Ovary (tissue), 9 donors: ENCODE results near the gene TPST2. TPM values are rescaled to one million over a fixed set of nuclear protein-coding genes. Genes with fewer than 3 reads are reported as not detected.

Source experiments
- DNase-seq, 5 donors: peaks; one replicate each; pipeline ENCODE4 v3.0.0-alpha.2; 2019 to 2020
- H3K27ac ChIP-seq, 2 donors: fragments of 200-600 bp; one replicate each; pipeline versions ENCODE4 v1.5.1 to v1.8.0; 2019 to 2022
- H3K27me3 ChIP-seq: fragments of 200-600 bp; one replicate; pipeline ENCODE4 v1.8.0; 2022
- H3K36me3 ChIP-seq: fragments of 200-600 bp; sonication (generic); one replicate; pipeline ENCODE4 v1.5.1; 2019
- H3K4me1 ChIP-seq: one replicate; pipeline ENCODE4 v1.8.1; 2013; ENCODE audit warnings: mild to moderate bottlenecking, moderate library complexity; ENCODE audit not compliant: insufficient read depth
- H3K4me3 ChIP-seq: fragments of 200-600 bp; sonication (generic); one replicate; pipeline ENCODE4 v1.5.1; 2017
- H3K9me3 ChIP-seq, 2 donors: fragments of 200-600 bp in 1 of 2; sonication (generic) in 1 of 2; one replicate each; pipeline versions ENCODE4 v1.5.1 to v1.8.1; 2013 to 2019; ENCODE audit warnings: mild to moderate bottlenecking in 1 of 2, moderate library complexity in 1 of 2
- EP300 ChIP-seq: sonication (generic); formaldehyde crosslinking; IDR thresholded peaks from one replicate; pipeline ENCODE4 v1.6.1; 2017; ENCODE audit warnings: antibody characterized with exemption
- POLR2A ChIP-seq: fragments of 450-650 bp; IDR thresholded peaks from one replicate; pipeline ENCODE4 v1.6.1; 2017; ENCODE audit warnings: antibody characterized with exemption, mild to moderate bottlenecking, moderate library complexity
- WGBS, 3 donors: extraction: QIAGEN DNeasy Blood & Tissue Kit in 1 of 3; methylation state at CpG; one replicate each; pipeline versions ENCODE4 v1.1.5 to v1.1.7; 2013 to 2017; 5-methylcytosine and 5-hydroxymethylcytosine counted together
- intact Hi-C, 4 donors: fragments of 100-400 bp; cut with DNase I; formaldehyde crosslinking; loops; one replicate each; pipeline versions ENCODE4 v1.11.0 to v1.15.1; 2022 to 2023
- polyA plus RNA-seq, 2 donors: library from polyadenylated mRNA; stranded (reverse); fragments of 200-250 nt in 1 of 2; fragments of 350-450 nt in 1 of 2; fragmentation: Illumina TruSeq in 1 of 2; extraction: RNeasy Lipid Tissue Mini Kit (QIAGEN cat#74804) in 1 of 2; gene quantifications; one replicate each; pipeline ENCODE4 v1.2.3, GENCODE V29; 2013 to 2014
- total RNA-seq, 7 donors: library from RNA; depleted of rRNA in 2 of 7; stranded (reverse); fragments of >200 nt in 2 of 7; fragmentation: NEBNext Ultra II Directional in 3 of 7; extraction: Animal tissue kit (Norgen Biotek cat#: 25700) in 3 of 7; gene quantifications; one replicate each; pipeline versions ENCODE4 v1.1.0 to v1.2.4, GENCODE V29; 2016 to 2023
- TF ChIP-seq, protein P1 (sequence below), 3 donors: fragments of 450-650 bp in 2 of 3; fragments of 200-600 bp in 1 of 3; IDR thresholded peaks; one replicate each; pipeline versions ENCODE4 v1.5.1 to v1.8.0; 2016 to 2022; ENCODE audit warnings: antibody characterized with exemption in 3 of 3, mild to moderate bottlenecking in 1 of 3
- donor health status: DM: no; HTN: no; CAD: no; lungs with moderate emphysema.
- donor health status: DM: no; HTN: no; CAD: no.
- donor health status: Bipolar disorder and iron deficiency.
- donor health status: DM: yes; HTN: yes; CAD: no.
- donor health status: DM: no; HTN: no; CAD: no.
- donor health status: DM: yes; HTN: yes; CAD: no.

TPST2 gene
- total and polyA plus RNA-seq, 9 donors, result 10.5 to 28.5 (median 15.0) TPM

DNA sequence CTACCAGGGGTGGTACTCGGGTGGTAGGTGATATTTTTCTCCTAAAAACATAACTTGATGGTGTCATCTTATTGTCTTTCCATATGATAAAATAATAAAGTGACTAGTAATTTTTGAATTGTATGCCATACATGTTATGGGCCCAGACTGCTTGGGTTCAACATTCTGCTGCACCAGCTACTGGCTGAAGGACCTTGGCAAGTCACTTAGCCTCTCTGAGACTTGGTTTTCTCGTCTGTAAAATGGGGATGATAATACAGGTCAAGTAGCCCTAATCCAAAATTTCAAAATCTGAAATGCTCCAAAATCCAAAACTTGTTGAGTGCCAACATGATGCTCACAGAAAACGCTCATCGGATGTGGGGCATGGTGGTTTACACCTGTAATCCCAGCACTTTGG is 42.1 kb downstream of the TPST2 start:
- DNase-seq, result no peak
- intact Hi-C loops, result no loop called here
- Histone ChIP-seq H3K9me3 (no peaks in the 10 kb centered on the region), H3K4me1 (no peaks in the 10 kb centered on the region), H3K4me3 (no peak overlapping the region), H3K27me3 (no peaks in the 10 kb centered on the region), H3K27ac (no peak overlapping the region), H3K36me3 (no peaks in the 10 kb centered on the region)
- TF ChIP-seq POLR2A, result no peak
- TF ChIP-seq, protein P1, sequence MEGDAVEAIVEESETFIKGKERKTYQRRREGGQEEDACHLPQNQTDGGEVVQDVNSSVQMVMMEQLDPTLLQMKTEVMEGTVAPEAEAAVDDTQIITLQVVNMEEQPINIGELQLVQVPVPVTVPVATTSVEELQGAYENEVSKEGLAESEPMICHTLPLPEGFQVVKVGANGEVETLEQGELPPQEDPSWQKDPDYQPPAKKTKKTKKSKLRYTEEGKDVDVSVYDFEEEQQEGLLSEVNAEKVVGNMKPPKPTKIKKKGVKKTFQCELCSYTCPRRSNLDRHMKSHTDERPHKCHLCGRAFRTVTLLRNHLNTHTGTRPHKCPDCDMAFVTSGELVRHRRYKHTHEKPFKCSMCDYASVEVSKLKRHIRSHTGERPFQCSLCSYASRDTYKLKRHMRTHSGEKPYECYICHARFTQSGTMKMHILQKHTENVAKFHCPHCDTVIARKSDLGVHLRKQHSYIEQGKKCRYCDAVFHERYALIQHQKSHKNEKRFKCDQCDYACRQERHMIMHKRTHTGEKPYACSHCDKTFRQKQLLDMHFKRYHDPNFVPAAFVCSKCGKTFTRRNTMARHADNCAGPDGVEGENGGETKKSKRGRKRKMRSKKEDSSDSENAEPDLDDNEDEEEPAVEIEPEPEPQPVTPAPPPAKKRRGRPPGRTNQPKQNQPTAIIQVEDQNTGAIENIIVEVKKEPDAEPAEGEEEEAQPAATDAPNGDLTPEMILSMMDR (IDR thresholded peaks at IDR 0.05), result no peak
- TF ChIP-seq EP300, result no peak
- 88 to 95% (median 92%) methylated on average over 4 of the region's 4 CpGs for WGBS, 3 donors

DNA sequence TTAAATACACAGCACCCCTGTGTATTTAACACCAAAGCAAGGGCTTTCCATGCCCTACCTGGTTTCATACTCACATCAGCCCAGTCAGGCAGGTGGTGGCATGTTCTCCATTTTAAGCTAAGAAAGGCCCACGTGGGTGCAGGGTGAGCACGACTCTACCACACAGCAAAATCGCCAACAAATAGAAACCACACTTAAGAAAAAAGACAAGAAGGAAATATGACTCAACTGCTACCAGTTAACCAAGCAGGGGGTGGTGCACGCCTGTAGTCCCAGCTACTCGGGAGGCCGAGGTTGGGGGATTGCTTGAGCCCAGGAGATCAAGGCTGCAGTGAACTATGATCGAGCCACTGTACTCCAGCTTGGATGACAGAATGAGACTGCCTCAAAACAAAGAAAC is 42.5 kb downstream of the TPST2 start:
- Histone ChIP-seq H3K36me3 (no peaks in the 10 kb centered on the region), H3K27ac (no peak overlapping the region), H3K27me3 (no peaks in the 10 kb centered on the region), H3K4me1 (no peaks in the 10 kb centered on the region), H3K4me3 (no peak overlapping the region), H3K9me3 (no peaks in the 10 kb centered on the region)
- 87 to 93% (median 89%) methylated on average over 7 of the region's 7 CpGs for WGBS, 3 donors
- DNase-seq, result no peak
- TF ChIP-seq, protein P1 (IDR thresholded peaks at IDR 0.05), result no peak
- TF ChIP-seq EP300 (no peak), POLR2A (no peak)
- intact Hi-C loops, result no loop called here

DNA sequence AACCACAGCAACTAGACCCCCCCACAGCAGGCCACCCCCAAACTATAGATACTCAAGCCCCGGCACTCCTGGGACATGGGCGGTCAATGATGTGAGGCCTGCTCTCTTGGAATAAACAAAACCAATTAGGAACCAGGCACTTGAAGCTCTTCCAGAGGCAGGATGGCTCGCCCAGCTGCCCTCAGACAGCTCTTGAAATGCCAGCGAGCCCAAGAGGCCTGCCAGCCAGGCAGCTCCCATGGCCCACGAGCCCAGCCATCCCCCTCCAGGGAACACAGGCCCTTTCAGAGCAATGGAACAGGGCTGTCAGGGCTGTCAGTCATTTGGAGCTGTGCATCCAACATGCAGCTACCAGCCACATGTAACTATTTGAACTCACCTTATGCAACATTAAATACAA is 43.6 kb downstream of the TPST2 start:
- Histone ChIP-seq H3K27me3 (no peaks in the 10 kb centered on the region), H3K9me3 (no peaks in the 10 kb centered on the region), H3K4me3 (no peak overlapping the region), H3K27ac (no peak overlapping the region), H3K36me3 (no peaks in the 10 kb centered on the region), H3K4me1 (no peaks in the 10 kb centered on the region)
- intact Hi-C loops, result no loop called here
- WGBS, 3 donors, result 80 to 95% (median 89%) methylated on average over 4 to 5 of the region's 5 CpGs
- DNase-seq, result no peak
- no peak for TF ChIP-seq POLR2A
- TF ChIP-seq, protein P1 (IDR thresholded peaks at IDR 0.05), result no peak
- no peak for TF ChIP-seq EP300

DNA sequence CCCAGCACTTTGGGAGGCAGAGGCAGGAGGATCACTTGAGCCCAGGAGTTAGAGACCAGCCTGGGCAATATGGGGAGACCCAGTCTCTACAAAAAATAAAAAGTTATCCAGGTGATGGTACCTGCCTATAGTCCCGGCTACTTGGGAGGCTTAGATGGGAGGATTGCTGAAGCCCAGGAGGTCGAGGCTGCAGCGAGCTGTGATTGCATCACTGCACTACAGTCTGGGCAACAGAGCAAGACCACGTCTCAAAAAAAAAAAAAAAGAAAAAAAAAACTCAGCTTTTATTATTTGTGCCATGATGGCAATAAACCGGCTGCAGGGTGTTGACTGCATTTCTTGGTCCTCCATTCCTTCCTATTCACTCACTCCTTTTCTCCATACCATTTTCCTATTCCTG is 44.1 kb downstream of the TPST2 start:
- Histone ChIP-seq H3K36me3 (no peaks in the 10 kb centered on the region), H3K9me3 (no peaks in the 10 kb centered on the region), H3K4me3 (no peak overlapping the region), H3K4me1 (no peaks in the 10 kb centered on the region), H3K27me3 (no peaks in the 10 kb centered on the region), H3K27ac (no peak overlapping the region)
- intact Hi-C loops, result no loop called here
- 82 to 86% (median 83%) methylated on average over 5 of the region's 5 CpGs for WGBS, 3 donors
- no peak for DNase-seq
- TF ChIP-seq EP300, result no peak
- TF ChIP-seq, protein P1 (IDR thresholded peaks at IDR 0.05), result no peak
- TF ChIP-seq POLR2A, result no peak

DNA sequence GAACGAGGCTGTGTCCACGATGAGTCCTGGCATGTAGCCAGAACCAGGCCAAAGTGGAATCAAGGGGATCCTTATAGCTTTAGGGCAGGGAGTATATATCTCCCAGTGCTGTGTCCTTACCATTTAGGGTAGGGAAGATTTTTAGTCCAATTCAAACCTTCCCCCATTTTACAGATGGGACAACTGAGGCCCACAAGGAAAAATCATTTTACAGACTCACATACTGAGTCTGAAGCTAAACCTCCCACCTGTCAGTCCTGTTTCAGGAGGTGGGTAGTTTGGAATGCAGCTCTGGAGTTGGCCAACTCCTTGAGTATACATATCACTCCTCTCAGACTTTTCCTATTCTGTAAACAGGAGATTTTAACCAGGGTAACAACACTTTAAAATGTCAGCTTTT is 44.5 kb downstream of the TPST2 start:
- H3K4me3 ChIP-seq, result no peak overlapping the region
- TF ChIP-seq, protein P1 (IDR thresholded peaks at IDR 0.05), result no peak
- no peak for TF ChIP-seq POLR2A
- TF ChIP-seq EP300, result no peak
- H3K27ac ChIP-seq, result no peak overlapping the region
- intact Hi-C loops, result no loop called here
- H3K4me1 ChIP-seq, result no peaks in the 10 kb centered on the region
- H3K27me3 ChIP-seq, result no peaks in the 10 kb centered on the region
- no peak for DNase-seq
- 58 to 73% (median 59%) methylated on average over 2 of the region's 2 CpGs for WGBS, 3 donors
- H3K36me3 ChIP-seq, result no peaks in the 10 kb centered on the region
- no peaks in the 10 kb centered on the region for H3K9me3 ChIP-seq
